WTC11 (cell line): ENCODE results near the gene TMEM108. TPM values are rescaled to one million over a fixed set of nuclear protein-coding genes. Genes with fewer than 3 reads are reported as not detected.

ENCODE experiments used
- ATAC-seq: fragments of 200-7000 bp; cut with Tn5 transposase; 2 replicates; pipeline ENCODE4 v1.10.0; 2021; ENCODE audit warnings: mild to moderate bottlenecking, moderate library complexity
- CTCF ChIA-PET: fragments of 300-600 bp; sonication (Branson Sonifier 250); formaldehyde crosslinking; loops from one replicate; lab custom pipeline; 2021; ENCODE audit warnings: antibody characterized with exemption; lab: Charles Lee
- POLR2A ChIA-PET: fragments of 350-600 bp; sonication (Branson Sonifier 250); formaldehyde crosslinking; loops from one replicate; lab custom pipeline; 2021; ENCODE audit warnings: antibody characterized with exemption; lab: Charles Lee
- DNase-seq: peaks from one replicate; pipeline ENCODE4 v3.0.0; 2021; ENCODE audit warnings: low spot score
- H3K27ac Mint-ChIP-seq: 2 replicates; pipeline ENCODE4 v1.8.0; 2021; ENCODE audit warnings: mixed read lengths
- H3K27me3 Mint-ChIP-seq: 2 replicates; pipeline ENCODE4 v1.8.0; 2021; ENCODE audit warnings: low read depth, mild to moderate bottlenecking, moderate library complexity, mixed read lengths
- H3K36me3 Mint-ChIP-seq: 2 replicates; pipeline ENCODE4 v1.8.0; 2021; ENCODE audit warnings: mixed read lengths
- H3K4me1 Mint-ChIP-seq: 2 replicates; pipeline ENCODE4 v1.8.0; 2022; ENCODE audit warnings: mixed read lengths
- H3K4me3 Mint-ChIP-seq: 2 replicates; pipeline ENCODE4 v1.8.0; 2021; ENCODE audit warnings: mild to moderate bottlenecking, moderate library complexity, mixed read lengths
- H3K9me3 Mint-ChIP-seq: 2 replicates; pipeline ENCODE4 v1.8.0; 2021; ENCODE audit warnings: mixed read lengths
- CREM ChIP-seq: sonication (generic); formaldehyde crosslinking; IDR thresholded peaks from 2 replicates; pipeline ENCODE4 v1.8.1; 2022; ENCODE audit warnings: mild to moderate bottlenecking, missing genetic modification reagents, moderate library complexity
- HMGA2 ChIP-seq: fragments of 250-450 bp; sonication (Bioruptor Pico); IDR thresholded peaks from 2 replicates; pipeline ENCODE4 v1.4.0; 2021; ENCODE audit warnings: mild to moderate bottlenecking, moderate library complexity
- JUN ChIP-seq: sonication (generic); formaldehyde crosslinking; IDR thresholded peaks from 2 replicates; pipeline ENCODE4 v1.8.0; 2023; ENCODE audit warnings: mild to moderate bottlenecking, missing genetic modification reagents
- PRRX2 ChIP-seq: fragments of 250-450 bp; sonication (Bioruptor Pico); IDR thresholded peaks from 2 replicates; pipeline ENCODE4 v1.8.0; 2021; ENCODE audit warnings: mild to moderate bottlenecking
- TCF7 ChIP-seq: sonication (generic); formaldehyde crosslinking; IDR thresholded peaks from 2 replicates; pipeline ENCODE4 v1.8.0; 2022; ENCODE audit warnings: mild to moderate bottlenecking, low read depth, missing genetic modification reagents, moderate library complexity
- ZNF121 ChIP-seq: sonication (generic); formaldehyde crosslinking; IDR thresholded peaks from 2 replicates; pipeline ENCODE4 v1.8.0; 2023; ENCODE audit warnings: missing genetic modification reagents
- total RNA-seq: library from RNA; stranded (reverse); gene quantifications from 3 replicates; pipeline ENCODE4 v1.2.3, GENCODE V29; 2021
- TF ChIP-seq, protein P1 (sequence below): sonication (generic); formaldehyde crosslinking; IDR thresholded peaks from 2 replicates; pipeline ENCODE4 v1.8.1; 2023; ENCODE audit warnings: mild to moderate bottlenecking, missing genetic modification reagents, borderline replicate concordance
- TF ChIP-seq, protein P2 (sequence below): fragments of 250-450 bp; sonication (Bioruptor Pico); IDR thresholded peaks from 2 replicates; pipeline ENCODE4 v1.9.0; 2021; ENCODE audit warnings: mild to moderate bottlenecking, borderline replicate concordance
- TF ChIP-seq, protein P3 (sequence below): sonication (generic); formaldehyde crosslinking; IDR thresholded peaks from 2 replicates; pipeline ENCODE4 v1.8.0; 2023; ENCODE audit warnings: missing genetic modification reagents
- TF ChIP-seq, protein P4 (sequence below): sonication (generic); formaldehyde crosslinking; IDR thresholded peaks from 2 replicates; pipeline ENCODE4 v1.8.1; 2023; ENCODE audit warnings: mild to moderate bottlenecking, missing genetic modification reagents
- TF ChIP-seq, protein P5 (sequence below): sonication (generic); formaldehyde crosslinking; IDR thresholded peaks from 2 replicates; pipeline ENCODE4 v1.8.1; 2022; ENCODE audit warnings: mild to moderate bottlenecking, moderate library complexity, missing genetic modification reagents

TMEM108 gene
- total RNA-seq, 1 experiment from 2014 or later, result 14.7 TPM

DNA sequence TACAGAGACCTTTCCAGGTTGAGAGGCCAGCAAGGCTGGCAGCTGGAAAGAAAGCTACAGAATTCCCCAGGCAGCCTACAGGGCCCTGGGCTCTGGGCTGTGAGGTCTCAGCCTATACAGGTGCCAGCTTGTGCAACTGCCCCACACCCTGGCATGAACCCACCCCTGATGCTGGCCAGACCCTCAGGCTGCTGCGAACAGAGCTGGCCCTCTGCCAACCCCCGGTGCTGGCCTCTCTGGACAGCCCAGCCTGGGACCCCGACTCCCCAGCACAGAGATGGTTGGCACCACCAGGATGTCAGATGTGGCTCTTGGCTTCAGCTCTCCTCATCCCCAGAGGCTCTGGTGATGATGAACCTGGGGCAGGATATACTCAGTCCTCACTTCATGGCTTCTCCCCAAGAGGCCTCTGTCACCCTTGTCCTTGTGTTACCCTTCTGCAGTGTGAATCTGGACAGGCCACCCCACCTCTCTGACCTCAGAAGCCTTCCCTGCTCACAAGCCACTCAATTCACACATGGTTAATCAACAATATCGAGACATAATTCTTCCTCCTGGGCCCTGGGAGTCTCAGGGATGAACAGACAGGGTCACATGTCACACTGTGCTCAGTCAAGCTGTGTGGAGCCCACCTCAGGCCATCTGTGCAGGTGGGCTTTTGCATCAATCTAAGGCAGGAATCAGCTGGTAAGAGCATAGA is 350.7 kb downstream of the TMEM108 start:
- Mint-ChIP-seq H3K27me3 (no peaks in the 10 kb centered on the region), H3K27ac (no peak overlapping the region), H3K36me3 (no peaks in the 10 kb centered on the region; the same call in 1 of the 2 replicates), H3K9me3 (no peaks in the 10 kb centered on the region), H3K4me3 (no peak overlapping the region)
- no peak for DNase-seq
- ChIA-PET POLR2A (no interaction called here), CTCF (interaction anchor here (0.8 to 2.1 kb wide), 4 partner anchors 14 to 658 kb away, joined by 3 to 8 read pairs (median 4); no protein-coding TSS in a partner anchor)
- no peak for TF ChIP-seq ZNF121 (CRISPR knock-in tag)
- no peak for TF ChIP-seq PRRX2 (CRISPR knock-in tag)
- TF ChIP-seq TCF7 (CRISPR knock-in tag), result no peak
- TF ChIP-seq, protein P1, sequence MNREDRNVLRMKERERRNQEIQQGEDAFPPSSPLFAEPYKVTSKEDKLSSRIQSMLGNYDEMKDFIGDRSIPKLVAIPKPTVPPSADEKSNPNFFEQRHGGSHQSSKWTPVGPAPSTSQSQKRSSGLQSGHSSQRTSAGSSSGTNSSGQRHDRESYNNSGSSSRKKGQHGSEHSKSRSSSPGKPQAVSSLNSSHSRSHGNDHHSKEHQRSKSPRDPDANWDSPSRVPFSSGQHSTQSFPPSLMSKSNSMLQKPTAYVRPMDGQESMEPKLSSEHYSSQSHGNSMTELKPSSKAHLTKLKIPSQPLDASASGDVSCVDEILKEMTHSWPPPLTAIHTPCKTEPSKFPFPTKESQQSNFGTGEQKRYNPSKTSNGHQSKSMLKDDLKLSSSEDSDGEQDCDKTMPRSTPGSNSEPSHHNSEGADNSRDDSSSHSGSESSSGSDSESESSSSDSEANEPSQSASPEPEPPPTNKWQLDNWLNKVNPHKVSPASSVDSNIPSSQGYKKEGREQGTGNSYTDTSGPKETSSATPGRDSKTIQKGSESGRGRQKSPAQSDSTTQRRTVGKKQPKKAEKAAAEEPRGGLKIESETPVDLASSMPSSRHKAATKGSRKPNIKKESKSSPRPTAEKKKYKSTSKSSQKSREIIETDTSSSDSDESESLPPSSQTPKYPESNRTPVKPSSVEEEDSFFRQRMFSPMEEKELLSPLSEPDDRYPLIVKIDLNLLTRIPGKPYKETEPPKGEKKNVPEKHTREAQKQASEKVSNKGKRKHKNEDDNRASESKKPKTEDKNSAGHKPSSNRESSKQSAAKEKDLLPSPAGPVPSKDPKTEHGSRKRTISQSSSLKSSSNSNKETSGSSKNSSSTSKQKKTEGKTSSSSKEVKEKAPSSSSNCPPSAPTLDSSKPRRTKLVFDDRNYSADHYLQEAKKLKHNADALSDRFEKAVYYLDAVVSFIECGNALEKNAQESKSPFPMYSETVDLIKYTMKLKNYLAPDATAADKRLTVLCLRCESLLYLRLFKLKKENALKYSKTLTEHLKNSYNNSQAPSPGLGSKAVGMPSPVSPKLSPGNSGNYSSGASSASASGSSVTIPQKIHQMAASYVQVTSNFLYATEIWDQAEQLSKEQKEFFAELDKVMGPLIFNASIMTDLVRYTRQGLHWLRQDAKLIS (CRISPR knock-in tag), result no peak
- TF ChIP-seq, protein P2, sequence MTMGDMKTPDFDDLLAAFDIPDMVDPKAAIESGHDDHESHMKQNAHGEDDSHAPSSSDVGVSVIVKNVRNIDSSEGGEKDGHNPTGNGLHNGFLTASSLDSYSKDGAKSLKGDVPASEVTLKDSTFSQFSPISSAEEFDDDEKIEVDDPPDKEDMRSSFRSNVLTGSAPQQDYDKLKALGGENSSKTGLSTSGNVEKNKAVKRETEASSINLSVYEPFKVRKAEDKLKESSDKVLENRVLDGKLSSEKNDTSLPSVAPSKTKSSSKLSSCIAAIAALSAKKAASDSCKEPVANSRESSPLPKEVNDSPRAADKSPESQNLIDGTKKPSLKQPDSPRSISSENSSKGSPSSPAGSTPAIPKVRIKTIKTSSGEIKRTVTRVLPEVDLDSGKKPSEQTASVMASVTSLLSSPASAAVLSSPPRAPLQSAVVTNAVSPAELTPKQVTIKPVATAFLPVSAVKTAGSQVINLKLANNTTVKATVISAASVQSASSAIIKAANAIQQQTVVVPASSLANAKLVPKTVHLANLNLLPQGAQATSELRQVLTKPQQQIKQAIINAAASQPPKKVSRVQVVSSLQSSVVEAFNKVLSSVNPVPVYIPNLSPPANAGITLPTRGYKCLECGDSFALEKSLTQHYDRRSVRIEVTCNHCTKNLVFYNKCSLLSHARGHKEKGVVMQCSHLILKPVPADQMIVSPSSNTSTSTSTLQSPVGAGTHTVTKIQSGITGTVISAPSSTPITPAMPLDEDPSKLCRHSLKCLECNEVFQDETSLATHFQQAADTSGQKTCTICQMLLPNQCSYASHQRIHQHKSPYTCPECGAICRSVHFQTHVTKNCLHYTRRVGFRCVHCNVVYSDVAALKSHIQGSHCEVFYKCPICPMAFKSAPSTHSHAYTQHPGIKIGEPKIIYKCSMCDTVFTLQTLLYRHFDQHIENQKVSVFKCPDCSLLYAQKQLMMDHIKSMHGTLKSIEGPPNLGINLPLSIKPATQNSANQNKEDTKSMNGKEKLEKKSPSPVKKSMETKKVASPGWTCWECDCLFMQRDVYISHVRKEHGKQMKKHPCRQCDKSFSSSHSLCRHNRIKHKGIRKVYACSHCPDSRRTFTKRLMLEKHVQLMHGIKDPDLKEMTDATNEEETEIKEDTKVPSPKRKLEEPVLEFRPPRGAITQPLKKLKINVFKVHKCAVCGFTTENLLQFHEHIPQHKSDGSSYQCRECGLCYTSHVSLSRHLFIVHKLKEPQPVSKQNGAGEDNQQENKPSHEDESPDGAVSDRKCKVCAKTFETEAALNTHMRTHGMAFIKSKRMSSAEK (CRISPR knock-in tag), result no peak
- TF ChIP-seq, all 79 proteins: peak for 0
- H3K4me1 Mint-ChIP-seq, result peaks cover 9% of the 10 kb centered on the region
- no peak for ATAC-seq

DNA sequence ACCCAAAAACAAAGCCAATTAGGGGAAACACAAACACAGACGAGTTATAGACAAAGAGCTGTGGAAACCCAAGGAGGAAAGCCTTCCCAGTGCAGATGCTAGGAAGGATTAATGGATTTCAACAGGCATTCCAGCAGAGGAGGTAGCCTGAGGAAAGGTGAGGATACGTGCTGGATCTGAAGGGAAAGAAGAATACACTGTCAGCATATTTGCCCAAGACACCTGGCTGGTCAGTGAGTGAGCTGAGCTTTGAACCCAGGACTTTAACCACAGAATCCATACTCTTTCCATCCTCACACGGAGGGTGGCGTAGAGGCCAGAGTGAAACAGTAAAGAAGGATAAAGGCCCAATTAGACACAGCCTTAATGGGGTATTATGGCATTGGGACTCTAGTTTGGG is 352.5 kb downstream of the TMEM108 start:
- Mint-ChIP-seq H3K36me3 (peaks cover 3% of the 10 kb centered on the region; the same call in 1 of the 2 replicates), H3K27ac (no peak overlapping the region), H3K9me3 (no peaks in the 10 kb centered on the region), H3K27me3 (no peaks in the 10 kb centered on the region), H3K4me1 (peaks cover 4% of the 10 kb centered on the region), H3K4me3 (no peak overlapping the region)
- ChIA-PET CTCF (interaction anchor here (2.1 kb wide), 1 partner anchor 660 kb away, joined by 8 read pairs; no protein-coding TSS in a partner anchor), POLR2A (no interaction called here)
- no peak for DNase-seq
- TF ChIP-seq CREM (CRISPR knock-in tag), result no peak
- TF ChIP-seq HMGA2, result no peak
- TF ChIP-seq, protein P3, sequence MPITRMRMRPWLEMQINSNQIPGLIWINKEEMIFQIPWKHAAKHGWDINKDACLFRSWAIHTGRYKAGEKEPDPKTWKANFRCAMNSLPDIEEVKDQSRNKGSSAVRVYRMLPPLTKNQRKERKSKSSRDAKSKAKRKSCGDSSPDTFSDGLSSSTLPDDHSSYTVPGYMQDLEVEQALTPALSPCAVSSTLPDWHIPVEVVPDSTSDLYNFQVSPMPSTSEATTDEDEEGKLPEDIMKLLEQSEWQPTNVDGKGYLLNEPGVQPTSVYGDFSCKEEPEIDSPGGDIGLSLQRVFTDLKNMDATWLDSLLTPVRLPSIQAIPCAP (CRISPR knock-in tag), result no peak
- no peak for TF ChIP-seq JUN (CRISPR knock-in tag)
- TF ChIP-seq, protein P4, sequence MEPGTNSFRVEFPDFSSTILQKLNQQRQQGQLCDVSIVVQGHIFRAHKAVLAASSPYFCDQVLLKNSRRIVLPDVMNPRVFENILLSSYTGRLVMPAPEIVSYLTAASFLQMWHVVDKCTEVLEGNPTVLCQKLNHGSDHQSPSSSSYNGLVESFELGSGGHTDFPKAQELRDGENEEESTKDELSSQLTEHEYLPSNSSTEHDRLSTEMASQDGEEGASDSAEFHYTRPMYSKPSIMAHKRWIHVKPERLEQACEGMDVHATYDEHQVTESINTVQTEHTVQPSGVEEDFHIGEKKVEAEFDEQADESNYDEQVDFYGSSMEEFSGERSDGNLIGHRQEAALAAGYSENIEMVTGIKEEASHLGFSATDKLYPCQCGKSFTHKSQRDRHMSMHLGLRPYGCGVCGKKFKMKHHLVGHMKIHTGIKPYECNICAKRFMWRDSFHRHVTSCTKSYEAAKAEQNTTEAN (CRISPR knock-in tag), result no peak
- TF ChIP-seq, protein P5, sequence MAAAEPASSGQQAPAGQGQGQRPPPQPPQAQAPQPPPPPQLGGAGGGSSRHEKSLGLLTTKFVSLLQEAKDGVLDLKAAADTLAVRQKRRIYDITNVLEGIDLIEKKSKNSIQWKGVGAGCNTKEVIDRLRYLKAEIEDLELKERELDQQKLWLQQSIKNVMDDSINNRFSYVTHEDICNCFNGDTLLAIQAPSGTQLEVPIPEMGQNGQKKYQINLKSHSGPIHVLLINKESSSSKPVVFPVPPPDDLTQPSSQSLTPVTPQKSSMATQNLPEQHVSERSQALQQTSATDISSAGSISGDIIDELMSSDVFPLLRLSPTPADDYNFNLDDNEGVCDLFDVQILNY (CRISPR knock-in tag), result no peak
- TF ChIP-seq, protein P1 (CRISPR knock-in tag), result no peak
- ATAC-seq, result no peak
